Motor neuron (in vitro differentiated cells): ENCODE measurements around the gene KIAA1143. TPM values are rescaled to one million over a fixed set of nuclear protein-coding genes. Genes with fewer than 3 reads are reported as not detected.
A peak's percentile ranks its signal among the peaks of the same experiment; 100 is the strongest.

ENCODE experiments used
- ATAC-seq, 8 experiments: fragments of 200-7000 bp; cut with Tn5 transposase; replicated peaks in 6 of 8; 2 replicates each; pipeline ENCODE4 v1.8.0; 2021; ENCODE audit warnings: mild to moderate bottlenecking in 8 of 8, moderate library complexity in 8 of 8
- H3K27ac ChIP-seq, 2 donors: fragments of 250-450 bp; sonication (Bioruptor Pico); 2 replicates each; pipeline ENCODE4 v1.9.0; 2021; ENCODE audit warnings: antibody characterized with exemption in 2 of 2, mild to moderate bottlenecking in 2 of 2, moderate library complexity in 1 of 2
- H3K4me1 ChIP-seq, 2 donors: fragments of 250-450 bp; sonication (Bioruptor Pico); replicated peaks in 1 of 2; 2 replicates each; pipeline ENCODE4 v1.6.1; 2021; ENCODE audit warnings: antibody characterized with exemption in 2 of 2, mild to moderate bottlenecking in 2 of 2, moderate library complexity in 1 of 2
- H3K4me3 ChIP-seq, 5 donors: fragments of 250-450 bp; sonication (Bioruptor Pico); 2 replicates each; pipeline ENCODE4 v1.9.0; 2021; ENCODE audit warnings: antibody characterized with exemption in 5 of 5, mild to moderate bottlenecking in 5 of 5, moderate library complexity in 4 of 5
- whole genome bisulfite sequencing, 10 experiments: fragments of 450-650 bp; shearing (Covaris generic); methylation state at CpG; one replicate each; pipeline ENCODE4 v1.0.0; 2022; 5-methylcytosine and 5-hydroxymethylcytosine counted together
- in situ Hi-C, 9 experiments: fragments of 400-800 bp; cut with MboI; loops; one replicate each; pipeline ENCODE4 v1.15.0; 2021; ENCODE audit warnings: low sequenced_read_pairs in 9 of 9, low pct_unique_long_range_greater_than_20kb in 2 of 9; ENCODE audit not compliant: unreplicated experiment in 9 of 9
- total RNA-seq, 8 experiments: library from RNA; unstranded; fragments of 300-600 nt; gene quantifications; 2 replicates each; pipeline versions ENCODE4 v1.2.3 to v1.2.4, GENCODE V29; 2022

The KIAA1143 gene
- total RNA-seq, 8 experiments from 2014 or later = 20.9 to 31.6 (median 25.9) TPM

- in situ Hi-C loops = no loop called here
- Histone ChIP-seq H3K27ac (peak within 1 kb of the TSS in 1 of 2 donors; percentile 64), H3K4me1 (no peaks in the 10 kb centered on the region), H3K4me3 (peak within 1 kb of the TSS in 4 of 5 donors; percentile 33 to 54 (median 48))
- WGBS, 10 experiments = 0 to 90% (median 66%) methylated on average over 2 to 41 of the region's 46 CpGs; no CpG with 5 or more reads in 2 of the 10 experiments
- ATAC-seq = peak; percentile 64 to 100 (median 83)
Measured at GRCh38 chr3:44729384-44729910, 32.0 kb downstream of the KIAA1143 start, which contains the start of gene ZNF501. TSS of gene ZNF501 (plus strand) at chr3:44729635. CDS start at chr3:44734422, 4,787 bp downstream.

- Histone ChIP-seq H3K4me3 (no peak overlapping the region), H3K27ac (no peak overlapping the region), H3K4me1 (no peaks in the 10 kb centered on the region)
- 80 to 100% (median 89%) methylated on average over 1 of the region's 1 CpG; no CpG with 5 or more reads in 3 of the 10 experiments for WGBS, 10 experiments
- in situ Hi-C loops = no loop called here
- ATAC-seq = no peak
Measured at GRCh38 chr3:44722103-44722401, 39.4 kb downstream of the KIAA1143 start.

GRCh38 chr3:44721231-44722102 is 40.0 kb downstream of the KIAA1143 start:
- Histone ChIP-seq H3K4me1 (no peaks in the 10 kb centered on the region), H3K27ac (no peak overlapping the region), H3K4me3 (no peak overlapping the region)
- in situ Hi-C loops = no loop called here
- 59 to 100% (median 84%) methylated on average over 3 to 10 of the region's 10 CpGs; no CpG with 5 or more reads in 1 of the 10 experiments for WGBS, 10 experiments
- ATAC-seq = no peak

GRCh38 chr3:44712455-44713075 is 48.9 kb downstream of the KIAA1143 start, which contains the start of gene ZNF502:
TSS of gene ZNF502 (plus strand) at chr3:44712660. CDS start at chr3:44720262, 7,602 bp downstream.
- H3K27ac ChIP-seq = peak within 1 kb of the TSS in 1 of 2 donors; percentile 43
- in situ Hi-C loops = no loop called here
- peak within 1 kb of the TSS; percentile 20 to 66 (median 37) for H3K4me3 ChIP-seq
- no peaks in the 10 kb centered on the region for H3K4me1 ChIP-seq
- WGBS, 10 experiments = 0 to 100% (median 69%) methylated on average over 1 to 14 of the region's 36 CpGs; no CpG with 5 or more reads in 2 of the 10 experiments
- peak; percentile 51 to 99 (median 98) for ATAC-seq

Other genes with a start within 250 kb of the KIAA1143 start
- 10 to 100 TPM in 5 of 8 experiments, 1 to 10 TPM in 3; 5.8 to 21.0 (median 13.1) TPM for gene ZKSCAN7, start 206.4 kb downstream of the KIAA1143 start, total RNA-seq
- 10 to 100 TPM in 1 of 8 experiments, 1 to 10 TPM in 7; 1.9 to 14.0 (median 7.1) TPM for gene ZNF660, start 176.7 kb downstream of the KIAA1143 start, total RNA-seq
- gene ZNF197, start 136.6 kb downstream of the KIAA1143 start, total RNA-seq = 10 to 100 TPM; 20.1 to 53.0 (median 40.0) TPM
- gene ZNF35, start 112.9 kb downstream of the KIAA1143 start, total RNA-seq = 10 to 100 TPM; 10.3 to 25.3 (median 14.1) TPM
- gene ZNF502, start 49.0 kb downstream of the KIAA1143 start, total RNA-seq = 1 to 10 TPM in 6 of 8 experiments, under 1 TPM in 2; 0.11 to 9.1 (median 3.0) TPM
- gene ZNF501, start 32.0 kb downstream of the KIAA1143 start, total RNA-seq = 1 to 10 TPM in 6 of 8 experiments, under 1 TPM in 2; 0.65 to 9.3 (median 1.7) TPM
- gene KIF15, start 175 bp upstream of the KIAA1143 start, total RNA-seq = 10 to 100 TPM in 3 of 8 experiments, 1 to 10 TPM in 4, under 1 TPM in 1; 0.10 to 28.6 (median 2.4) TPM
- gene TMEM42, start 100.3 kb upstream of the KIAA1143 start, total RNA-seq = 10 to 100 TPM; 12.0 to 29.1 (median 19.8) TPM
- gene TGM4, start 113.0 kb upstream of the KIAA1143 start, total RNA-seq = 1 to 10 TPM in 1 of 8 experiments, under 1 TPM in 7; 0.14 to 2.1 (median 0.37) TPM
- 10 to 100 TPM; 23.3 to 56.6 (median 40.1) TPM for gene ZDHHC3, start 214.6 kb upstream of the KIAA1143 start, total RNA-seq
- gene EXOSC7, start 214.6 kb upstream of the KIAA1143 start, total RNA-seq = 10 to 100 TPM; 45.1 to 92.9 (median 50.6) TPM